HG03457 (cell line): ENCODE results near the gene ERFE.
A peak's percentile ranks its signal among the peaks of the same experiment; 100 is the strongest.

Experiments used
- ATAC-seq: cut with Tn5 transposase; IDR thresholded peaks from one replicate; pipeline ENCODE4 v1.9.1; 2021; ENCODE audit warnings: moderate number of reproducible peaks; ENCODE audit not compliant: unreplicated experiment

ERFE gene

DNA sequence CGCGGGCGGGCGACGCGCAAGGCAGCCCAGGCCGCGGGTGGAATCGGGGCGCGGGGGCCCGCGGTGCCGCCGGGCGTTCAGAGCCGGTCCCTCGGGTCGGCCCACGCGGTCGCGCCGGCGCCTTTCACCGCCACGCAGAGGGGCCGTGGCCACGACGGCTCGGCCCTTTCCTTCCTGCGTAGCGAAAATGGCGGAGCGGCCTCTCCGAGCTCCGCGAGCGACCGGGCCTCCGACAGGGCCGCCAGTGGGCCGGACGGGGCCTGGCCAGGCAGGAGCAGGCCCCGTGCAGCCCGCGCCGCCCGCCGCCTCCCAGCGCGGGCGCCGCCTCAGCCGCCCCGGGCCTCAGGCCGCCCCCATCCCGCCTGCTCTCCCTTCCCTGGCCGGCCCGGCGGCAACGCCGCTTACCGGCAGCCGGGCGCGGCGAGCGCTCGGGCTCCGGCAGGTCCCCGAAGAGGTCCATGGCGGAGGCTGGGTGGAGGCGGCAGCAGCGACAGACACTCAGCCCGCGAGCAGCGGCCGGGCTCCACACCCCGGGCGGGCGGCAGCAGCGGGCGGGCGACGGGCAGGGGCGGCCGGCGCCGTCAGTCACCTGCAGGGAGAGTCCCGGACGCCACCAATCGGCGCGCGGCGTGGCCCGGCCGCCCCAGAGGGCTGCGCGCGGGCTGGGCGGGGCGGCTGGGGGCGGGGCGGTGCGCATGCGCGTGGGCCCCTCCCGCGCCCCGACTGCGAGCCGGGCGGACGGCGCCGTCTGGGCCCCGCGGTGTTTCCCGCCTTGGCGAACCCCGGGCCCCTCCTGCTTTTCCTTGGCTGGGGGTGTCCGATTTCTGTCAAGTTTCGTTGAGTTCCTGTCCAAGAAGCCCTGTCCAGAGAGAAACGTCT lies 44.6 kb downstream of the ERFE start, which contains the start of gene ILKAP:
Gene ILKAP, minus strand, starts transcription at position 602 of the 879 bp plus-strand sequence. Its CDS starts 142 bp downstream, at position 460.
- ATAC-seq, result peak; percentile 90

DNA sequence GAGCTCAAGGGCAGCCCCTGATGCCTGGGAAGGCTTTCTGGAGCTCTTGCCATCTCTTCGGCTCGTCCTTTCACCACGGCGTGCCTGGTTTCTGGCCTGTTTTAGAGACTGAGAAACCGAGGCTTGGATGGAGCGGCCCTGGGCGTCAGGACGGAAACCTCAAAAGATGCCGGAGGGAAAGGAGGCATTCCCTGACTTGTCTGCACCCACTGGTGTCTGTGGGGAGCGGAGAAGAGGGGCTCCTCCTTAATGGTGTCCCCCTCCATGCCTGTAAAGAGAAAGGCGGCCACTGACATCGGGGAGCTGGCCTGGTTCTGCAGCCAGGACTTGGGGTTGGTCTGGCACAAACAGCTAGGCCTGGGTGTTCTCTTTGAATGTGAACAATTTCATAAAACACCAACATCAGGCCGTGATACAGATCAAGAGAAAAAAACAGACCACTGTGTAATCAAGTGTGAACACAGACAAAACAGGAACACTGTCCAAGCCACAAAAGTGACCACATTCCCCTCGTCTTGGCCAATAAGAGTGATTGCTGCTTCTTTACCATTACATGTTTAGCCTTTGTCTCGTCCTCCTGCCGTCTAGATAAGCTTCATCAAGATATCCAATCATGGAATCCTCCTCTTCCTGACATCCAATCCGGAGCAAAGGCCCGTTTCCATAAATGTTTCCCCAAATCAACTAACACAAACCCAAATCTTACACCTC lies 45.4 kb downstream of the ERFE start:
- ATAC-seq, result no peak

DNA sequence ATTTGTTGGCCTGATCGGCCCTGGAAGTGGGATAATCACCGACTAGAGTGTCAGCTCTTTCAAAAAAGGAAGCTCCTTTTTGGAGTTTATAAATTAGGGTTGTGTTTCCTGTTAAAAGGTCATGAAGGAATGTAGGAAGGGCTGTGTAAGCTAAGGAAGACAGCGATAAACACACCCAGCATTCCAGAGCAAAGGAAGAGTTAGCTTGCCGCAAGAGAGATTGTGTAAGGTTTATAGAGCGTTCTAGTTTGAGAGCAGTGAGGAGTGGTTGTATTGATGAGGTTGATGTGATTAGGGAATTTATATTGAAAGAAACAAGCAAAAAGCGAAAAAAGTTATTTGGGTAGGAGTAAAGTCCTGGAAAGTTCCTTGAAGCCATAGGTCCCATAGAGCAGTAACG lies 48.2 kb downstream of the ERFE start:
- no peak for ATAC-seq

DNA sequence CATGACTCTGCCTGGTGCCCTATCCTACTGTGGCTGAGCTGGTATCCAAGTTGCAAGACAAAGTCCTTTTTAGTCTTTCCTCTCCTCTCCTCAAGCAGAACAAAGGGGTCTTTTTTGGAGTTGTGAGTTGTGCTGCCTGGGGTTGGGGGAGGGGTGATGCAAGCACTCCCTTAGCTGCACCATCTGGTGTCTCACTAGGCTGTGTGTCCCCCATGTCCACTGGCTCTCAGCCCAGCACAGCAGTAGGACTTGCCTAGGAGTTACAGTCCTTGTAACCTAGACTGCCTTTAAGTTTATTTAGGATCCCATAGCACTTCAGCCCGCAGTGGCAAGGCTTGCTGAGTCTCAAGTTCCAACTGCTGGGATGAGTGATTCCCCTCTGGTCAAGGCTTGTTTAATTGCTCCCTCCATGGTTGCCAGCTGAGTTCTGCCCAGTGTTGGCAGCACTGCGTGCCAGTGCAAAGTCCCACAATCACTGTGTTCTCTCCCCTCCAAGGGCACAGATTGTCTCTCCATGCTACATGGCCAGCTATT lies 57.9 kb downstream of the ERFE start:
- ATAC-seq, result no peak
